GM12878 (cell line): Measurements from ENCODE around the gene PPP4R3B. TPM values are rescaled to one million over a fixed set of nuclear protein-coding genes. Genes with fewer than 3 reads are reported as not detected.

Experiments used
- ATAC-seq: fragments of 200-7000 bp; cut with Tn5 transposase; 3 replicates; pipeline ENCODE4 v1.9.1; 2020; ENCODE audit warnings: mild to moderate bottlenecking, moderate library complexity
- BruUV-seq: library from RNA; stranded (reverse); fragments of 400-500 nt; replicated peaks from 2 replicates; lab custom pipeline; 2021; lab: Mats Ljungman, UMichigan
- CTCF ChIA-PET: fragments of 300-600 bp; sonication (Branson Sonifier 250); formaldehyde crosslinking; extraction: SDS; loops from one replicate; lab custom pipeline; 2021; ENCODE audit warnings: inconsistent platforms; lab: Yijun Ruan, JAX
- POLR2A ChIA-PET: fragments of 350-600 bp; formaldehyde crosslinking; extraction: SDS; loops from one replicate; lab custom pipeline; 2021; ENCODE audit warnings: inconsistent platforms; lab: Charles Lee
- RAD21 ChIA-PET: fragments of 300-600 bp; sonication (Branson Sonifier 250); formaldehyde crosslinking; loops from one replicate; lab custom pipeline; 2023; ENCODE audit warnings: antibody characterized with exemption; ENCODE audit not compliant: unreplicated experiment; lab: Charles Lee
- SMC1A ChIA-PET: fragments of 300-600 bp; sonication (Branson Sonifier 250); formaldehyde crosslinking; loops from one replicate; lab custom pipeline; 2023; ENCODE audit not compliant: unreplicated experiment, uncharacterized antibody; lab: Charles Lee
- DNase-seq: peaks from one replicate; pipeline ENCODE4 v3.0.0-alpha.2; 2011; ENCODE audit warnings: low read depth, low spot score
- FAIRE-seq: peaks from 3 replicates; lab custom pipeline; 2011; peaks lifted over from hg19 to GRCh38; lab: Jason Lieb, UNC
- H2AFZ ChIP-seq: 2 replicates; pipeline ENCODE4 v1.6.0; 2011; ENCODE audit warnings: low read depth, low read length, control low read depth; ENCODE audit not compliant: control insufficient read depth
- H3K27ac ChIP-seq: 2 replicates; pipeline ENCODE4 v1.5.1; 2011; ENCODE audit warnings: control low read depth; ENCODE audit not compliant: control insufficient read depth, insufficient read depth
- H3K27me3 ChIP-seq, 2 experiments: replicated peaks in 1 of 2; 2 replicates each; pipeline versions ENCODE4 v1.6.0 to v1.6.1; 2011; ENCODE audit warnings: low read length in 1 of 2; ENCODE audit not compliant: control insufficient read depth in 2 of 2, insufficient read depth in 2 of 2
- H3K36me3 ChIP-seq, 2 experiments: 2 replicates each; pipeline ENCODE4 v1.5.1; 2011; ENCODE audit warnings: low read length in 1 of 2; ENCODE audit not compliant: control insufficient read depth in 2 of 2, insufficient read depth in 2 of 2
- H3K4me1 ChIP-seq: 2 replicates; pipeline ENCODE4 v1.6.1; 2011; ENCODE audit warnings: mild to moderate bottlenecking, low read length, moderate library complexity, mixed read lengths; ENCODE audit not compliant: control insufficient read depth, insufficient read depth
- H3K4me2 ChIP-seq: 2 replicates; pipeline ENCODE4 v1.6.0; 2011; ENCODE audit warnings: control low read depth; ENCODE audit not compliant: control insufficient read depth, insufficient read depth
- H3K4me3 ChIP-seq: fragments of 200-600 bp; sonication (generic); 2 replicates; pipeline ENCODE4 v1.5.1; 2016
- H3K79me2 ChIP-seq: 2 replicates; pipeline ENCODE4 v1.6.0; 2011; ENCODE audit warnings: low read length; ENCODE audit not compliant: control insufficient read depth, insufficient read depth
- H3K9ac ChIP-seq: 2 replicates; pipeline ENCODE4 v1.8.0; 2011; ENCODE audit warnings: low read length, control low read depth, mixed read lengths; ENCODE audit not compliant: control insufficient read depth, insufficient read depth
- H3K9me3 ChIP-seq: replicated peaks from 3 replicates; pipeline ENCODE4 v1.5.1; 2011; ENCODE audit warnings: mild to moderate bottlenecking, low read length; ENCODE audit not compliant: control insufficient read depth, insufficient read depth
- H4K20me1 ChIP-seq: 2 replicates; pipeline ENCODE4 v1.6.0; 2011; ENCODE audit not compliant: control insufficient read depth, insufficient read depth
- NKRF ChIP-seq: fragments of 450-650 bp; conservative IDR thresholded peaks from 2 replicates; pipeline ENCODE4 v1.6.1; 2017; ENCODE audit warnings: mild to moderate bottlenecking, moderate library complexity
- SP1 ChIP-seq: IDR thresholded peaks from one replicate; pipeline ENCODE4 v1.6.1; 2011; ENCODE audit warnings: low read depth, low read length
- STAT1 ChIP-seq: fragments of 450-650 bp; conservative IDR thresholded peaks from 2 replicates; pipeline ENCODE4 v1.6.1; 2014; ENCODE audit warnings: antibody characterized with exemption, mild to moderate bottlenecking
- WRNIP1 ChIP-seq: IDR thresholded peaks from 2 replicates; pipeline ENCODE4 v1.6.1; 2011; ENCODE audit warnings: low read depth, low read length, improper control_type of control experiment, borderline replicate concordance
- WGBS: methylation state at CpG from one replicate; pipeline ENCODE4 v1.1.6; 2016; ENCODE audit warnings: low lambda C conversion rate; ENCODE audit not compliant: insufficient replicate concordance, insufficient coverage; ENCODE audit errors: missing lambda C conversion rate; 5-methylcytosine and 5-hydroxymethylcytosine counted together
- in situ Hi-C: fragments of 300-500 bp; cut with MboI; formaldehyde crosslinking; loops from 9 replicates; pipeline ENCODE4 v1.14.3; 2018; ENCODE audit warnings: mixed read lengths
- intact Hi-C: fragments of 100-400 bp; cut with micrococcal nuclease; formaldehyde crosslinking; loops from one replicate; pipeline ENCODE4 v1.14.2; 2022; ENCODE audit not compliant: unreplicated experiment
- polyA plus RNA-seq, 11 experiments: library from polyadenylated mRNA; depleted of rRNA in 4 of 11; unstranded in 6 of 11; stranded (reverse) in 5 of 11; fragments of >200 nt; fragmentation: Nextera tagmentation in 4 of 11; fragmentation: Illumina TruSeq in 1 of 11; extraction: Ambion mirVana in 4 of 11; extraction: Trizol in 1 of 11; gene quantifications; 1 replicate in 1 of 11; 2 replicates in 10 of 11; pipeline versions ENCODE4 v1.2.1 to v1.2.3, GENCODE V29; 2011 to 2016; ENCODE audit warnings: inconsistent platforms in 2 of 11, missing spikeins in 2 of 11, low read depth in 1 of 11
- total RNA-seq, 4 experiments: library from RNA; depleted of rRNA in 3 of 4; stranded (reverse); fragments of >200 nt in 3 of 4; fragmentation: Illumina TruSeq in 1 of 4; extraction: Trizol in 1 of 4; gene quantifications; 2 replicates each; pipeline versions ENCODE4 v1.2.1 to v1.2.3, GENCODE V29; 2013 to 2021

Gene PPP4R3B
- total and polyA plus RNA-seq, 10 of the 15 experiments (the other 5 are each of a cell fraction or from before 2014, with no cell fraction given): 10.9 to 70.1 (median 49.2) TPM

GRCh38 chr2:55618025-55618274, 528 bp upstream of the PPP4R3B start:
- ATAC-seq (no peak), DNase-seq (no peak), FAIRE-seq (no peak)
- ChIA-PET POLR2A (interaction anchor here (0.9 to 3.1 kb wide), 5 partner anchors 8 to 619 kb away, joined by 3 to 23 read pairs (median 3); partner anchors contain the start of gene CFAP36), CTCF (interaction anchor here (0.7 to 1.5 kb wide), 5 partner anchors 18 to 98 kb away, joined by 3 to 4 read pairs (median 3); partner anchors contain the start of gene CFAP36), SMC1A (interaction anchor here (0.6 to 2.1 kb wide), 5 partner anchors 9 to 98 kb away, joined by 3 to 9 read pairs (median 3); partner anchors contain the start of gene CFAP36), RAD21 (interaction anchor here (1.2 kb wide), 1 partner anchor 98 kb away, joined by 8 read pairs; the partner anchor contains the start of gene CFAP36)
- peaks cover 0 to 12% of the 10 kb centered on the region in 2 experiments; a peak in 1 of 4 replicates for H3K36me3 ChIP-seq
- in situ Hi-C loops: no loop called here
- intact Hi-C loops: loop anchor here (5.0 to 10.0 kb wide), 3 partner anchors 333 to 1043 kb away; partner anchors contain the start of genes CLHC1 and RPS27A
- H3K27me3 ChIP-seq: no peaks in the 10 kb centered on the region
- peak overlapping the region; percentile 90 for H2AFZ ChIP-seq
- peaks cover 87% of the 10 kb centered on the region for H3K79me2 ChIP-seq
- 0% methylated on average over 10 of the region's 10 CpGs for WGBS
- peak overlapping the region; percentile 89 for H3K4me3 ChIP-seq
- no peaks in the 10 kb centered on the region for H3K9me3 ChIP-seq
- TF ChIP-seq NKRF: peak; percentile 19; the same call in 1 of the 2 replicates
- 0 out of 2 replicates have a peak, but pooled peaks have one; percentile 83 for TF ChIP-seq WRNIP1
- TF ChIP-seq SP1: no peak
- TF ChIP-seq STAT1: 0 out of 2 replicates have a peak, but pooled peaks have one; percentile 12
- peaks cover 3% of the 10 kb centered on the region for H3K4me1 ChIP-seq
- H4K20me1 ChIP-seq: 0 out of 2 replicates have a peak, but pooled peaks cover 3% of the 10 kb centered on the region
- peak overlapping the region; percentile 94 for H3K27ac ChIP-seq
- BruUV-seq: no TSS peak
- H3K4me2 ChIP-seq: 0 out of 2 replicates have a peak overlapping the region, but pooled peaks have one; percentile 83
- H3K9ac ChIP-seq: peak overlapping the region; percentile 98
